Loucy (cell line): ENCODE results near the gene STIMATE.

Source experiments
- CTCF ChIP-seq: fragments of 200-600 bp; sonication (generic); conservative IDR thresholded peaks from 2 replicates; pipeline ENCODE4 v1.5.1; 2014; ENCODE audit warnings: mild to moderate bottlenecking, antibody characterized with exemption, low read length
- EZH2phosphoT487 ChIP-seq: fragments of 200-600 bp; IDR thresholded peaks from 2 replicates; pipeline ENCODE4 v1.6.1; 2018; ENCODE audit warnings: antibody characterized with exemption, mild to moderate bottlenecking, moderate library complexity, borderline replicate concordance

GRCh38 chr3:52892625-52893311 is 4.6 kb downstream of the STIMATE start:
- TF ChIP-seq CTCF (peak; percentile 48), EZH2phosphoT487 (no peak)
